Right lobe of liver (tissue), 4 donors: ENCODE measurements around the gene PTGFRN.

Experiments used
- CTCF ChIP-seq, 4 donors: fragments of 200-600 bp in 3 of 4; fragments of 450-650 bp in 1 of 4; IDR thresholded peaks; one replicate each; pipeline versions ENCODE4 v1.5.1 to v1.8.0; 2016 to 2022; ENCODE audit warnings: antibody characterized with exemption in 4 of 4, mild to moderate bottlenecking in 2 of 4
- POLR2A ChIP-seq: fragments of 450-650 bp; IDR thresholded peaks from one replicate; pipeline ENCODE4 v1.6.1; 2017; ENCODE audit warnings: antibody characterized with exemption, mild to moderate bottlenecking
- donor health status: DM: no; HTN: no; CAD: no.
- donor health status: DM: no; HTN: no; CAD: no.
- donor health status: DM: no; HTN: yes; CAD: no.

GRCh38 chr1:116923421-116923820 is 13.7 kb downstream of the PTGFRN start:
- TF ChIP-seq CTCF (IDR thresholded peaks at IDR 0.05) (no peak), POLR2A (no peak)
